Kidney epithelial cell (primary cell): Measurements from ENCODE around the gene VTN. TPM values are rescaled to one million over a fixed set of nuclear protein-coding genes. Genes with fewer than 3 reads are reported as not detected.
"Not testable (repeated sequence)": the region's sequence is repeated elsewhere in the genome, so short reads cannot be mapped to it uniquely, and the experiment has no call there.

Experiments
- DNase-seq: peaks from one replicate; pipeline ENCODE4 v3.0.0-alpha.2; 2010; ENCODE audit warnings: low read depth
- H3K27me3 ChIP-seq: 2 replicates; pipeline ENCODE4 v1.6.0; 2011; ENCODE audit warnings: low read length; ENCODE audit not compliant: control insufficient read depth, insufficient read depth
- H3K36me3 ChIP-seq: 2 replicates; pipeline ENCODE4 v1.5.1; 2011; ENCODE audit warnings: low read length; ENCODE audit not compliant: control insufficient read depth, insufficient read depth
- H3K4me3 ChIP-seq: 2 replicates; pipeline ENCODE4 v1.5.1; 2011; ENCODE audit warnings: low read depth, mild to moderate bottlenecking, control low read depth, low read length
- CTCF ChIP-seq: IDR thresholded peaks from 2 replicates; pipeline ENCODE4 v1.5.1; 2011; ENCODE audit warnings: mild to moderate bottlenecking, moderate library complexity, low read length, control low read depth, inconsistent platforms; ENCODE audit not compliant: insufficient read depth, poor library complexity, severe bottlenecking
- total RNA-seq: library from RNA; depleted of rRNA; stranded (reverse); fragments of >200 nt; gene quantifications from 2 replicates; pipeline ENCODE4 v1.2.3, GENCODE V29; 2015

Gene VTN
- total RNA-seq, 1 donor from 2014 or later = not detected

GRCh38 chr17:28342313-28342712, 27.8 kb downstream of the VTN start:
- H3K4me3 ChIP-seq = no peak overlapping the region
- TF ChIP-seq CTCF = no peak
- no peaks in the 10 kb centered on the region for H3K27me3 ChIP-seq
- H3K36me3 ChIP-seq = peaks cover 4% of the 10 kb centered on the region
- DNase-seq = no peak

- peaks cover 4% of the 10 kb centered on the region for H3K36me3 ChIP-seq
- no peak for DNase-seq
- no peaks in the 10 kb centered on the region for H3K27me3 ChIP-seq
- TF ChIP-seq CTCF = no peak
- no peak overlapping the region for H3K4me3 ChIP-seq
These were observed 28.6 kb downstream of the VTN start for GRCh38 chr17:28341516-28341915.

GRCh38 chr17:28340374-28340773, 29.7 kb downstream of the VTN start:
- peaks cover 3% of the 10 kb centered on the region for H3K36me3 ChIP-seq
- no peak for TF ChIP-seq CTCF
- no peaks in the 10 kb centered on the region for H3K27me3 ChIP-seq
- H3K4me3 ChIP-seq = no peak overlapping the region
- DNase-seq = no peak

- no peak for TF ChIP-seq CTCF
- H3K27me3 ChIP-seq = no peaks in the 10 kb centered on the region
- H3K4me3 ChIP-seq = no peak overlapping the region
- peaks cover 3% of the 10 kb centered on the region for H3K36me3 ChIP-seq
- no peak for DNase-seq
These were observed 30.7 kb downstream of the VTN start for GRCh38 chr17:28339431-28339830.

- H3K27me3 ChIP-seq, H3K36me3 ChIP-seq, DNase-seq, H3K4me3 ChIP-seq: not testable (repeated sequence)
These were observed 31.3 kb downstream of the VTN start for GRCh38 chr17:28338769-28339212.

- DNase-seq = no peak
- peaks cover 3% of the 10 kb centered on the region for H3K36me3 ChIP-seq
- no peak overlapping the region for H3K4me3 ChIP-seq
- no peak for TF ChIP-seq CTCF
- H3K27me3 ChIP-seq = no peaks in the 10 kb centered on the region
These were observed 31.9 kb downstream of the VTN start for GRCh38 chr17:28338056-28338768.
